ENCODE measurements around the gene ADAMTS7.
"Not testable (repeated sequence)": the region's sequence is repeated elsewhere in the genome, so short reads cannot be mapped to it uniquely, and the experiment has no call there.

The ADAMTS7 gene

GRCh38 chr15:78769473-78770225 is 41.6 kb downstream of the ADAMTS7 start:
- H3K9me3 ChIP-seq (ENCODE audit: severe bottlenecking); H3K4me3 ChIP-seq (ENCODE audit: low read depth, low read length); H3K27ac ChIP-seq; DNase-seq; H3K27me3 ChIP-seq (ENCODE audit: insufficient read depth, low read depth, severe bottlenecking); H3K36me3 ChIP-seq: not testable (repeated sequence)

DNA sequence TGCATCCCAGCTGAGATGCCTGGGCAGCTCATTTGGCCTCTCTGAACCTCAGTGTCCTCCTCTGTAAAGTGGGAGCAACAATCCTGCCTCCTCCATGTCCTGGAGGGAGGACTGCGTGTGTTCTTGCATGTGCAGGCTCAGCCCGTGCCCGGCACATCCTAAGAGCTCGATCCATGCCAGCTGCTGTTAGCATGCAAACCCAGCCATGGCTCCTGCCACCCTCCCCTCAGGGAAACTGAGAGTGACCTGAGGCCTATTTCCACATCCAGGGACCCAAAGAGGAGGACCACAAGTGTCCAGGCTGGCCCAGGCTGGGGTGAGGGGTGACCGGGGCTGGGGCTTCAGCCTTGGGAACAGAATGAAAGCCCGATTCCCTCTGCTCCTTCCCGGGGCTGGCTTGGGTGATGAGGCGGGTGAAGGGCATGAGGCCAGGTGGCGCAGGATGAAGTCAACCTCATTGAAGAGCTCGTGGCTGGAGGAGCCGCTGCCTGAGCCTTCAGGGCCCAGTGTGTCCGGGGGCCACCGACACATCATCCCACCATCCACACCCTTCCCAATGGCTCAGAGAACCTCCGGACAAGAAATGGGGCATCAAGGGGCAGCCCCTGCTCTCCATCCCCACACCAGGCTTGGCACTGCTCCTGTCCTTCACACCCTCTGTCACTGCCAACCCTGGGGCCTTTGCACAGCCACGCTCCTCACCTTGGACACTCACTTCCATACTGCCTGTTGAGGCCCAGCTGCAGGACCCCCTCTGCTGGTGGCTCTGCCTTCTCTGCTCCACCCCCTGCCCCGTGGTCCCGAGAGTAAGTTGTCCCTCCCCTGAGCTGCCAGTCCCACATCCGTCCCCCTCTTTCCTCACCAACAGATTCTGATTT is 42.5 kb downstream of the ADAMTS7 start:
- no peak overlapping the region for H3K4me3 ChIP-seq (ENCODE audit: low read depth, low read length)
- no peaks in the 10 kb centered on the region for H3K9me3 ChIP-seq (ENCODE audit: severe bottlenecking)
- TF ChIP-seq, protein P1, sequence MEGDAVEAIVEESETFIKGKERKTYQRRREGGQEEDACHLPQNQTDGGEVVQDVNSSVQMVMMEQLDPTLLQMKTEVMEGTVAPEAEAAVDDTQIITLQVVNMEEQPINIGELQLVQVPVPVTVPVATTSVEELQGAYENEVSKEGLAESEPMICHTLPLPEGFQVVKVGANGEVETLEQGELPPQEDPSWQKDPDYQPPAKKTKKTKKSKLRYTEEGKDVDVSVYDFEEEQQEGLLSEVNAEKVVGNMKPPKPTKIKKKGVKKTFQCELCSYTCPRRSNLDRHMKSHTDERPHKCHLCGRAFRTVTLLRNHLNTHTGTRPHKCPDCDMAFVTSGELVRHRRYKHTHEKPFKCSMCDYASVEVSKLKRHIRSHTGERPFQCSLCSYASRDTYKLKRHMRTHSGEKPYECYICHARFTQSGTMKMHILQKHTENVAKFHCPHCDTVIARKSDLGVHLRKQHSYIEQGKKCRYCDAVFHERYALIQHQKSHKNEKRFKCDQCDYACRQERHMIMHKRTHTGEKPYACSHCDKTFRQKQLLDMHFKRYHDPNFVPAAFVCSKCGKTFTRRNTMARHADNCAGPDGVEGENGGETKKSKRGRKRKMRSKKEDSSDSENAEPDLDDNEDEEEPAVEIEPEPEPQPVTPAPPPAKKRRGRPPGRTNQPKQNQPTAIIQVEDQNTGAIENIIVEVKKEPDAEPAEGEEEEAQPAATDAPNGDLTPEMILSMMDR (IDR thresholded peaks at IDR 0.05; ENCODE audit: low read depth, low read length) = no peak
- no peak overlapping the region for H3K27ac ChIP-seq
- no peaks in the 10 kb centered on the region for H3K27me3 ChIP-seq (ENCODE audit: insufficient read depth, low read depth, severe bottlenecking)
- H3K36me3 ChIP-seq = no peaks in the 10 kb centered on the region
- DNase-seq = no peak

- no peaks in the 10 kb centered on the region for H3K36me3 ChIP-seq
- DNase-seq = no peak
These were observed 43.2 kb downstream of the ADAMTS7 start for GRCh38 chr15:78768096-78768495.

DNA sequence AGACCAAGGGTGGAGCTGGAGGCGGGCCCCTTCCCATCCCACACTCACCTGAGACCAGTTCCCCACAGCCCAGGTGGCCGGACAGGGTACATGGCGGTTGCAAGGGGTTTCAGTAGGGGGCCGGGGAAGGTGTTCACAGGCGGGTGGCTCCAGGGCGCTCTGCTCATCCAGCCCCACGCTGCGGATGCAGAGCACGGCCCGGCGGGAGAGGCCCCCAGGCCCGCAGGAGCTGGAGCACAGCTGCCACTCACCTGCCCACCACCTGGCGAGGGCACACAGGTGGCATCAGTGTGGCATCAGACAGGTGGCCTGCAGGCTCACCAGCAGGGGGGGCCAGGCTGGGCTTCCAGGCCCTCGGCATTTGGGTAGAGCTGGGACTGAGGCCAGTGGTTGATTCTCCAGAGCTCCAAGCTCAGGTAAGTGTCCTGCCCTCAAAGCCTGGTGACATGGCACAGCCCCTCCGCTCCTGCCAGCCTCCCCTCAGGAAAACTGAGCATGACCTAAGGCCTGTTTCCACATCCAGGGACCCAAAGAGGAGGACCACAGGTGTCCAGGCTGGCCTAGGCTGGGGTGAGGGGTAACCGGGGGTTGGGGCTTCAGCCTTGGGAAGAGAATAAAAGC is 43.8 kb downstream of the ADAMTS7 start:
- Histone ChIP-seq H3K27me3 (ENCODE audit: insufficient read depth, low read depth, severe bottlenecking) (no peaks in the 10 kb centered on the region), H3K36me3 (no peaks in the 10 kb centered on the region), H3K9me3 (ENCODE audit: severe bottlenecking) (no peaks in the 10 kb centered on the region), H3K27ac (no peak overlapping the region), H3K4me3 (ENCODE audit: low read depth, low read length) (no peak overlapping the region)
- no peak for DNase-seq
- TF ChIP-seq, protein P1 (IDR thresholded peaks at IDR 0.05; ENCODE audit: low read depth, low read length) = no peak

More at GRCh38 chr15:78768096-78768495, 43.2 kb downstream of the ADAMTS7 start:
- Histone ChIP-seq H3K27ac (no peak overlapping the region), H3K9me3 (ENCODE audit: severe bottlenecking) (no peaks in the 10 kb centered on the region), H3K4me3 (ENCODE audit: low read depth, low read length) (no peak overlapping the region), H3K27me3 (ENCODE audit: insufficient read depth, low read depth, severe bottlenecking) (no peaks in the 10 kb centered on the region)
- TF ChIP-seq, protein P1 (IDR thresholded peaks at IDR 0.05; ENCODE audit: low read depth, low read length) = no peak

DNA sequence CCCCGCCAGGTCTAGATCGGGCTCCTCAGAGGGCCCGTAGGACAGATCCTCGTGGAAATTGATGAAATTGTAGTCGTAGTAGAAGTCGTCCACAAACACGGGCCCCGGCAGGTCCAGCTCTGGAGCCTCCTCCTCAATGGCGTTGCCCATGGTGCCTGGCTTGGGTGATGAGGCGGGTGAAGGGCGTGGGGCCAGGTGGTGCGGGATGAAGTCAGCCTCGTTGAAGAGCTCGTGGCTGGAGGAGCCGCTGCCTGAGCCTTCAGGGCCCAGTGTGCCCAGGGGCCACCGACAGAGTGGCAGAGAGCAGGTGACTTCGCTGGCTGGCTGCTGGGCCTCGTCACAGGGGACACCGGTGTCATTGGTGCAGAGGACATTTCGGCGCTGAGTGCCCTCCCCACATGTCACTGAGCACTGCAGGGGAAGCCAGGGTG is 44.6 kb downstream of the ADAMTS7 start:
- H3K9me3 ChIP-seq (ENCODE audit: severe bottlenecking); H3K27me3 ChIP-seq (ENCODE audit: insufficient read depth, low read depth, severe bottlenecking); H3K36me3 ChIP-seq; DNase-seq; H3K4me3 ChIP-seq (ENCODE audit: low read depth, low read length); H3K27ac ChIP-seq: not testable (repeated sequence)

GRCh38 chr15:78766041-78766440 is 45.2 kb downstream of the ADAMTS7 start:
- Histone ChIP-seq H3K4me3 (ENCODE audit: low read depth, low read length) (no peak overlapping the region), H3K27ac (no peak overlapping the region), H3K36me3 (no peaks in the 10 kb centered on the region), H3K27me3 (ENCODE audit: insufficient read depth, low read depth, severe bottlenecking) (no peaks in the 10 kb centered on the region), H3K9me3 (ENCODE audit: severe bottlenecking) (no peaks in the 10 kb centered on the region)
- no peak for DNase-seq
- TF ChIP-seq, protein P1 (IDR thresholded peaks at IDR 0.05; ENCODE audit: low read depth, low read length) = no peak

- not testable (repeated sequence) for DNase-seq
These were observed 46.0 kb downstream of the ADAMTS7 start for GRCh38 chr15:78765154-78765860.

GRCh38 chr15:78764340-78765153 is 46.7 kb downstream of the ADAMTS7 start:
- DNase-seq; H3K4me3 ChIP-seq (ENCODE audit: low read depth, low read length); H3K27ac ChIP-seq: not testable (repeated sequence)

More at GRCh38 chr15:78765154-78765860, 46.0 kb downstream of the ADAMTS7 start:
- not testable (repeated sequence) for H3K27me3 ChIP-seq (ENCODE audit: insufficient read depth, low read depth, severe bottlenecking); H3K9me3 ChIP-seq (ENCODE audit: severe bottlenecking); H3K27ac ChIP-seq; H3K36me3 ChIP-seq; H3K4me3 ChIP-seq (ENCODE audit: low read depth, low read length)

More at GRCh38 chr15:78764340-78765153, 46.7 kb downstream of the ADAMTS7 start:
- not testable (repeated sequence) for H3K36me3 ChIP-seq; H3K9me3 ChIP-seq (ENCODE audit: severe bottlenecking); H3K27me3 ChIP-seq (ENCODE audit: insufficient read depth, low read depth, severe bottlenecking)

Data from WERI-Rb-1 (cell line).